ENCODE data around the gene CIITA. TPM values are rescaled to one million over a fixed set of nuclear protein-coding genes. Genes with fewer than 3 reads are reported as not detected.
A peak's percentile ranks its signal among the peaks of the same experiment; 100 is the strongest.

Gene CIITA
- total and polyA plus RNA-seq, 10 of the 15 experiments (the other 5 are each of a cell fraction or from before 2014, with no cell fraction given): 11.5 to 145 (median 49.7) TPM

- TF ChIP-seq MXI1 (IDR thresholded peaks at IDR 0.05; ENCODE audit: low read depth, low read length): peak; percentile 83
- peak; percentile 45 for TF ChIP-seq SP1 (IDR thresholded peaks at IDR 0.05; ENCODE audit: low read depth, low read length)
- TF ChIP-seq BCLAF1 (IDR thresholded peaks at IDR 0.05): no peak
- TF ChIP-seq FOS (IDR thresholded peaks at IDR 0.05; ENCODE audit: borderline replicate concordance, extremely low read depth, insufficient read length): no peak
- TF ChIP-seq ZBTB40 (IDR thresholded peaks at IDR 0.05; ENCODE audit: borderline replicate concordance): no peak; the same call in 1 of the 2 replicates
- TF ChIP-seq CHD1 (IDR thresholded peaks at IDR 0.05; ENCODE audit: low read depth, low read length): no peak
- 0 out of 2 replicates have a peak, but pooled peaks have one; percentile 68 for TF ChIP-seq ZNF217 (IDR thresholded peaks at IDR 0.05)
- TF ChIP-seq NFYA (IDR thresholded peaks at IDR 0.05; ENCODE audit: borderline replicate concordance, low read depth, low read length): no peak
- peak; percentile 28 to 85; a peak in 3 of 4 replicates for TF ChIP-seq EP300 (IDR thresholded peaks at IDR 0.05; ENCODE audit: borderline replicate concordance in 1 of 2, control insufficient read depth in 1 of 2, low read depth in 2 of 2, low read length in 2 of 2)
- TF ChIP-seq ETV6 (conservative IDR thresholded peaks at IDR 0.05 in 1 of 2, IDR thresholded peaks at IDR 0.05 in 1 of 2; ENCODE audit: borderline replicate concordance in 1 of 2, low read depth in 1 of 2): peak in 1 of 2 experiments; percentile 48; a peak in 1 of 4 replicates
- peak; percentile 72 for TF ChIP-seq TCF12 (IDR thresholded peaks at IDR 0.05; ENCODE audit: low read depth, low read length)
- 0 out of 2 replicates have a peak, but pooled peaks have one; percentile 42 for TF ChIP-seq STAT3 (IDR thresholded peaks at IDR 0.05; ENCODE audit: low read depth, low read length)
- peak; percentile 88 for TF ChIP-seq CREM (IDR thresholded peaks at IDR 0.05; ENCODE audit: low read depth)
- TF ChIP-seq WRNIP1 (IDR thresholded peaks at IDR 0.05; ENCODE audit: borderline replicate concordance, low read depth, low read length): 0 out of 2 replicates have a peak, but pooled peaks have one; percentile 71
- no peak for TF ChIP-seq USF1 (IDR thresholded peaks at IDR 0.05; ENCODE audit: borderline replicate concordance, extremely low read length, insufficient read depth, low read depth, low read length)
- peak; percentile 12; the same call in 1 of the 2 replicates for TF ChIP-seq ELK1 (IDR thresholded peaks at IDR 0.05; ENCODE audit: low read depth, low read length)
- TF ChIP-seq SKIL (IDR thresholded peaks at IDR 0.05; ENCODE audit: low read depth, poor library complexity, severe bottlenecking): peak; percentile 97
Observed at GRCh38 chr16:10876799-10877341, at the start of gene CIITA (continued).
